Stimulated activated CD8-positive, alpha-beta memory T cell treated with anti-CD3 and anti-CD28 coated beads, Interleukin-7, amount 100 ng/mL, for 1 hour (primary cell): ENCODE measurements around the gene PCBD1.
"Not testable (repeated sequence)": the region's sequence is repeated elsewhere in the genome, so short reads cannot be mapped to it uniquely, and the experiment has no call there.

Experiments
- DNase-seq, 2 donors: peaks; one replicate each; pipeline ENCODE4 v3.0.0-alpha.2; 2020; ENCODE audit warnings: low read depth in 2 of 2

PCBD1 gene

GRCh38 chr10:70863470-70864160 lies 24.8 kb downstream of the PCBD1 start:
- no peak for DNase-seq

- not testable (repeated sequence) for DNase-seq
Observed at GRCh38 chr10:70861495-70862197, 26.7 kb downstream of the PCBD1 start.

DNA sequence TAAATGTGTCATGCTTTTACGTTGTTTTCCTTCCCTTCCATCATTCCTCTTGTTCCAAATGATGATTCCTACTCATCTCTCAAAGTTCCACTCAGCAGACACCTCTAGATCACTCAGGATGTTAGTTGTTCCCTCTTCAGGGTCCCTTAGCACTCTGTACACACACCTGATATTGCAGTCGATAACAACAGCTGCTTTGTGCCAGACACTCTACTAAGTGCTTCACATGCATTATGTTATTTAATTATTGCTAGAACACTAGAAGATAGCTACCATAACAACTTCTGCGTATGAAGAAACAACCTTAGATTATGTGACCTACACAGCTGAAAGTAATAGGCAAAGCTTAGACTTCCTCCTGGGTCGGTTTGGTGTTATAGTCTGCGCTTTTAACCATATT lies 29.6 kb downstream of the PCBD1 start:
- DNase-seq: no peak

DNA sequence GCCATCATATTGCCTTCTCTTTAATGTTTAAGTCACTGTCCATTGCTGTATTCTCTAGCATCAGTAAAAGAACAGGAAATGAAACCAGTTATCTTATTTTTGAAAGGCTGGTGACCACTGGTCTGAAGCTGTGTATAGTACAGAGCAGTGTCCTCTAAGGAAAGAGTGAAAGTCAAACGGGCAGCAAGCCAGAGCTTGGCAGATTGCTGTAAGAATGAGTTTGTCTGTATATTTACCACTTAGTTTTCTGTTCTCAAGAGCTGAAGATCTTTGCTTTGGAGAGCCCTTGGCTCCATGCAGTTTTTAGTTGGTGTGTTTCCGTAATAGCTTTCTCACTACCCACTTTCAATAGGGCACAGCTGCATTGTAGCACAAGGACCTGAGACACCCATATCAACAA lies 31.9 kb downstream of the PCBD1 start:
- no peak for DNase-seq

DNA sequence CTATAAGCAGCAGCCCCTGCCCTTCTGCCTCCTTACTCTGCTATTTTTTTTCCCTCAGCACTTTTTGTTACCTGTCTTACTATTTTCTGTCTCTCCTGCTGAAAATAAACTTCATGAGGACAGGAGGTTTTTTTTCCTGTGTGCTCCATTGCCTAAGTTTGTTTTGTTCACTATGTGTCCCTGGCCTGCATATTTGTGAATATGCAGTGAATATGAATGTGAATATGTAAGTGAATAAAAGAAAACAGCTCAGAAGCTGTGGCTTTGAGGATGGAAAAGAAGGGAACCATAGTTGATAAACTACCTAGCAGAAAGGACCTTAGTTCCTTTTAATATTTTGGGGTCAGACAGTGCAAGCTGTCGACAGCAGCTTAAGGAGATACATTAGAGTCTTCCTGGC lies 34.9 kb downstream of the PCBD1 start:
- DNase-seq: no peak

GRCh38 chr10:70853038-70853437 lies 35.3 kb downstream of the PCBD1 start:
- no peak for DNase-seq

- no peak for DNase-seq
Observed at GRCh38 chr10:70851597-70852475, 36.5 kb downstream of the PCBD1 start.

- no peak for DNase-seq
Observed at GRCh38 chr10:70850097-70850496, 38.3 kb downstream of the PCBD1 start.

GRCh38 chr10:70849582-70850016 lies 38.8 kb downstream of the PCBD1 start:
- DNase-seq: no peak

- DNase-seq: no peak
Observed at GRCh38 chr10:70847659-70848360, 40.6 kb downstream of the PCBD1 start.

DNA sequence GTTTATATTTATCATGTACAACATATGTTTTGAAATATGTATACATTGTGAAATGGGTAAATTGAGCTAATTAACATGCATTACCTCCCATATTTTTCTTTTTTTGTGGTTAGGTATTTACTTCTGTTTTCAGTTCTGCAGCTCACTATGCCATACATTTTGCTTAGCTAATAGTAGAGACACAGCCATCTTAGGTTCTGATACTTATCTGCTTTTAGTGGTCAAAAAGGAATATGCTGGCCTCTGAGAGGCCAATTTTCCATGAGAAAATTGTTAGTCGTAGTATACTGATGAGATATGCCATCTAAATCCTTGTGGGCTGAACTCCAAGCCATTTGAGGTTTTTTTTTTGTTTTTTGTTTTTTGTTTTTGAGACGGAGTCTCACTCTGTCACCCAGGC lies 41.6 kb downstream of the PCBD1 start:
- DNase-seq: no peak

DNA sequence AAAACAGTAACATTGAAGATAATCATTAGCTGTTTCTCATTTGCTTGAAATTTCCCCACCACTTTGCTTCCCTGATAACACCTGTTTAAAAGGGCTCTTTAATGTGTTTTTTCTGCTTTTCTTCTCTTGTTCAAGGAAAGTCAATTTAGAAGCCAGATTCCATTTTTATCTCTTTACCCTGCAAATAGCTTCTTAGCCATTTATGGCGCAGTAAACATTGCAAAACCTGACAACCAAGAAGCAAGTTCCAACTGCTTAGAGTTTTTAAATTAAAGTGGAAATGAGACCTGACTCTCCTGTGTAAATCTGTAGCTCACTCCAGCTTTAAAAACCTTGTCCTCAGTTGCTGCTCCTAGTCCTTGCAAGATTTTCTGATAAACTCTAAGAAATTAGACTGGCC lies 42.5 kb downstream of the PCBD1 start:
- no peak for DNase-seq

DNA sequence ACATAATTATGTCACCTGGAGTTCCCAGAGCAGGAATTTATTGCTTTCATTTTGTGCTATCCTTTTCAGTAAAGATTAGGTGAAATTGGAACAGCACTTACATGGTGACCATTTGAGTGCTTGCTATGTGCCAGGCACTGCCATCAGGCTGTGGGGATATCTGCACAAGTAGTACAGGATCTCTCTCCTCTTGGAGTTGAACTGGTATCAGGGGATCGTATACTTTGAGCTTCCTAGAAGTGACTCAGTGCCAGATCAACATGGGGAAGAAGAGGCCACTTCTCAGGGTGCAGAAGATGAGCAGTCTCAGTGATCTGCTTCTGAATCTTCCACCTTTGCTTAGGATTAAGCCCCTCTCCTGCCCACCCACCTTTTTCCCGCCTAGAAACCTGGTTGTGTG lies 43.1 kb downstream of the PCBD1 start:
- DNase-seq: no peak

DNA sequence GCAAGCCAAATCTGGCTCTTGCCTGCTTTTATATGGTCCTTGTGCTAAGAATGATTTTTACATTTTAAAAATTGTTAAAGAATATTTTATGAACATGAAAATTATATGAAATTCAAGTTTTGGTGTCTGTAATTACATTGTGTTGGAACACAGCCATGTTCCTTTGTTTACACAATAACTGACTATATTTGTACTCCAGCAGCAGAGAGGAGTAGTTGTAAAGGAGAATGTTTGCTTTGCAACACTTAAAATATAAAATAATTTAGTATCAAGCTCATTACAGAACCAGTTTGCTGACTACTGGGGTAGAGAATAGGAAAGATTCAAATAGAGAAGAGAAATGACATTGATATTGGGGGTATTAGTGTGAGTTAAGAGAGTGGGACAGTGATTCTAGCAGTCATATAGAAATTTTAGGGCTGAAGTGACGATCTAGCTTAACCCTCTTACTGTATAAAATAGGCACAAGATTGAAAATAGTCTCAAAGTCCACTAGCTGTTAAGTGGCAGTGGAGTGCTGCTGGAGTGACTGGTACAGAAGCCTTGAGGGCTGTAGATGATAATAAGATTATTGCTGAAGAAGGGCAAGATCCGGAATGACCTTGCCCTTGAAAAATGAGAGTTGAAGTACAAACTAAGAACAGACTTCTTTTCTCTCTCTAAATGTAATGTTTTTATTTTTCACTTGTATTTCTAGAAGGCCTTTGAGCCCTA lies 44.4 kb downstream of the PCBD1 start:
- DNase-seq: no peak

DNA sequence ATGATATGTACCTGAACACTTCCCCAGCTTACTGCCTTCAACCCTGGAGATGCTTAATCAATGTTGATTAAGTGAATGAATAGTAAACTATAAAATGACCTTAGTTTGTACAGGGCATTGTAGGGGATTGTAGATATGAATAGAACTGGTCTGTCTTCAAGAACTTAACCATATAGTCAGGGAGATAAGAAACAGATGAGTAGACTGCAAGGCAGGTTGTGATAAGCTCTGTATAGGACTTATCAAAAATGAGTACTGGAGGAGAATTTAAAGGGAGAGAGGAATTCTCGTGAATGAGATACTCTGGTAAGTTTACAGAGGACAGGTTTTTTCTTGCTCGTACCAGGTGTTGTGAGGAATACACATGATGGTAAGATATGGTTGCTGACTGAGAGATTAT lies 45.0 kb downstream of the PCBD1 start:
- no peak for DNase-seq

DNA sequence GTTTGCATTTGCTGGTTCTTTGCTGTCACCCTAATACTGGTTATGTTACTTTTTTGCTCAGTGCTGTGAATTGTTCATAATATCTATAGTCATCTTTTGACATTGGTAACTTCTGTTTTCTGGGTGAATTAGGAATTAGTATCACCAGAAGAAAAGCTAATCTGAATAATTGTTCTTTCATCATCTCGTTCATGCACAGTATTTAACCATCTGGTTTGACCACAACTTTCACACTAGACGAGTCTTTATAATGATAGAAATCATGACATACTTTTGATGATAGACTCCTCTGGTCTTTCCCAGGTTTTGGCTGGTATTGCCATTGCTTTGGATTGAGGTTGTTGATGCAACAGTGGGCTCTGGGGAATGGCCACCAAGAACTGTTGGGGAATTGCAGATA lies 47.5 kb downstream of the PCBD1 start:
- DNase-seq: no peak

- no peak for DNase-seq
Observed at GRCh38 chr10:70838270-70838805, 50.0 kb downstream of the PCBD1 start.

DNA sequence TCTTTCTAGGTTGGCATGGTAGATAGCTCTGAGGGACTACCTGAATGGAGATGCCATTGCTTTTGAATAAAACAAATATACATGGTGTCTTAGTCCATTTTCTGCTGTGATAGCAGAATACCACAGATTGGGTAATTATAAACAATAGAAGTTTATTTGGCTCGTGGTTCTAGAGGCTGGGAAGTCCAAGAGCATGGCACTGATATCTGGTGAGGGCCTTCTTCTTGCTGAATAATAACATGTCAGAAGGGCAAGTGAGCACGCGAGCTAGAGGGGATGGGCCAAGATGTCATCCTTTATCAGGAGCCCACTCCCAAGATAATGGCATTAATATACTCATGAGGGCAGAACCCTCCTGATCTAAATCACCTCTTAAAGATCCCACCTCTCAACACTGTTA lies 50.7 kb downstream of the PCBD1 start:
- no peak for DNase-seq

- DNase-seq: no peak
Observed at GRCh38 chr10:70836319-70836718, 52.0 kb downstream of the PCBD1 start.

- DNase-seq: no peak
Observed at GRCh38 chr10:70834441-70835151, 53.8 kb downstream of the PCBD1 start.
